ENCODE results near the gene ZNF318.
"Not testable (repeated sequence)": the region's sequence is repeated elsewhere in the genome, so short reads cannot be mapped to it uniquely, and the experiment has no call there.

DNA sequence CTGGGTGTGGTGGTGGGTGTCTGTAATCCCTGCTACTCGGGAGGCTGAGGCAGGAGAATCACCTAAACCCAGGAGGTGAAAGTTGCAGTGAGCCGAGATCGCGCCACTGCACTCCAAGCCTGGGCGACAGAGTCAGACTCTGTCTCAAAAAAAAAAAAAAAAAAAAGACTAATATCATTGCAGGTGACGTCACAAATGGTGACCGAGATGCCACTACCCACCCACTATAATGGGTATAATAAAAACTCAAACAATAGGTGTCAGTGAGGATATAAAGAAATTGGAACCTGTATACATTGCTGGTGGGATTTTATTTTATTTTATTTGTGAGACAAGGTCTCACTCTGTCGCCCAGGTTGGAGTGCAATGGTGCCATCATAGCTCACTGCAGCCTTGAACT lies 45.8 kb upstream of the ZNF318 start:
- TF ChIP-seq, protein P1, sequence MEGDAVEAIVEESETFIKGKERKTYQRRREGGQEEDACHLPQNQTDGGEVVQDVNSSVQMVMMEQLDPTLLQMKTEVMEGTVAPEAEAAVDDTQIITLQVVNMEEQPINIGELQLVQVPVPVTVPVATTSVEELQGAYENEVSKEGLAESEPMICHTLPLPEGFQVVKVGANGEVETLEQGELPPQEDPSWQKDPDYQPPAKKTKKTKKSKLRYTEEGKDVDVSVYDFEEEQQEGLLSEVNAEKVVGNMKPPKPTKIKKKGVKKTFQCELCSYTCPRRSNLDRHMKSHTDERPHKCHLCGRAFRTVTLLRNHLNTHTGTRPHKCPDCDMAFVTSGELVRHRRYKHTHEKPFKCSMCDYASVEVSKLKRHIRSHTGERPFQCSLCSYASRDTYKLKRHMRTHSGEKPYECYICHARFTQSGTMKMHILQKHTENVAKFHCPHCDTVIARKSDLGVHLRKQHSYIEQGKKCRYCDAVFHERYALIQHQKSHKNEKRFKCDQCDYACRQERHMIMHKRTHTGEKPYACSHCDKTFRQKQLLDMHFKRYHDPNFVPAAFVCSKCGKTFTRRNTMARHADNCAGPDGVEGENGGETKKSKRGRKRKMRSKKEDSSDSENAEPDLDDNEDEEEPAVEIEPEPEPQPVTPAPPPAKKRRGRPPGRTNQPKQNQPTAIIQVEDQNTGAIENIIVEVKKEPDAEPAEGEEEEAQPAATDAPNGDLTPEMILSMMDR (IDR thresholded peaks at IDR 0.05; ENCODE audit: low read depth, low read length, poor library complexity, severe bottlenecking), result not testable (repeated sequence)
- not testable (repeated sequence) for TF ChIP-seq EZH2phosphoT487 (IDR thresholded peaks at IDR 0.05; ENCODE audit: borderline replicate concordance, low read length)
